IPS-15b (cell line): ENCODE measurements around the gene EDN1.

Experiments
- H3K27me3 ChIP-seq: one replicate; pipeline ENCODE4 v1.6.1; 2013; ENCODE audit warnings: low read length; ENCODE audit not compliant: control insufficient read depth, insufficient read depth
- H3K36me3 ChIP-seq: one replicate; pipeline ENCODE4 v1.6.1; 2013; ENCODE audit warnings: low read length; ENCODE audit not compliant: control insufficient read depth, insufficient read depth
- H3K4me1 ChIP-seq: one replicate; pipeline ENCODE4 v1.6.1; 2013; ENCODE audit warnings: mild to moderate bottlenecking, low read length; ENCODE audit not compliant: control insufficient read depth, insufficient read depth
- H3K4me3 ChIP-seq: one replicate; pipeline ENCODE4 v1.5.1; 2013; ENCODE audit warnings: low read depth, low read length
- H3K9ac ChIP-seq: one replicate; pipeline ENCODE4 v1.6.1; 2013; ENCODE audit warnings: low read depth, mild to moderate bottlenecking, low read length
- H3K9me3 ChIP-seq: one replicate; pipeline ENCODE4 v1.6.1; 2013; ENCODE audit warnings: mild to moderate bottlenecking, low read length; ENCODE audit not compliant: control insufficient read depth, insufficient read depth

Gene EDN1

DNA sequence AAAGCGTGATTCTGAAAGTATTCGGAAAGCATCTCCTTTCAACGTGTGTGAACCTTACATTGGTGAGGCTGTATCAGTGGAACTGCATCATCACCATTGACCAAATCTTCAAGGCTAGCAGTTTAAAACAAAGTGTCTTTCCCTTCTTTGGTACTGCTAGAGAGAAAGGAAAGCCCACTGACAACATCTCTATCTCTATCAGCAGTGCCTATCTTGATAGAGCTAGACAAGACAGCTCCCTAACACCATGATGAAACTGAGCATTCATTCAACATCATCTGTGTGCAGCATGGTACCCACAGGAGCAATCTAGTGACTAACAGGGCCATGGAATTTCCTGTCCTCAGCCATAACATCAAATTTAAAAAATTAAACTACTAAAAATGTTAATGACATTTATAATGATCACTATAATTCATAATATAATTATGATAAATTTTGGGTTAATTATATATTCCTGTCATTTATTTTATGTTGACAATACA, 31.5 kb upstream of the EDN1 start:
- H3K4me3 ChIP-seq = no peak overlapping the region
- no peaks in the 10 kb centered on the region for H3K27me3 ChIP-seq
- no peak overlapping the region for H3K9ac ChIP-seq
- no peaks in the 10 kb centered on the region for H3K4me1 ChIP-seq
- H3K9me3 ChIP-seq = no peaks in the 10 kb centered on the region
- H3K36me3 ChIP-seq = no peaks in the 10 kb centered on the region

DNA sequence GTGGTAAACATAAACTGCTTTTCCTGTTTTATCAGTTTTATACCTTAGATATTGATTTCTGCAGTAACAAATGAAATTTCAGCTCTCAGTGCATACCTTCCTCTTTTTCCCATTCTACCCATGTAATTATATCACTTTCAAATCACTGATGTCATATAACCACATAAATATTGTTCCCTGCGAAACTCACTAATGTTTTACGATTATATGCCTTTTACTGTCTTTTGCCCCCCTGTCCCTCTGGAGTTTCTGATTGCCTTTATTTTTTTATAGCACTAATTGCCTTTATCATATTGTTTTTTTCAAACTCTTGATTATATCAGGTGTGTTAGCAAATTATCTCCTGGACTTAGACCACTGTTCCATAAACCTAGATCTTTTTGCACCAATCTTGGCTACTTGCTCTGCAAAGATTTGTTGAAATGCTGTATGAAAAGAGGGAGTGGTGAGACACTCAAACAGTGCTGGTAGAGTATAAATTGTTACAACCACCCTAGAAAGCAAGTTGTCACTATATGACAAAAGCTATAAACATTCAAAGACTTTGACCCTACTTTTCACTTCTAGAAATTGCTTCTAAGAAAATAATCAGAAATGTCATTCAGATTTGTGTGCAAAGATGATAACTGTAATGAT, 29.6 kb upstream of the EDN1 start:
- Histone ChIP-seq H3K4me1 (no peaks in the 10 kb centered on the region), H3K9ac (no peak overlapping the region), H3K9me3 (no peaks in the 10 kb centered on the region), H3K4me3 (no peak overlapping the region), H3K36me3 (no peaks in the 10 kb centered on the region), H3K27me3 (no peaks in the 10 kb centered on the region)

DNA sequence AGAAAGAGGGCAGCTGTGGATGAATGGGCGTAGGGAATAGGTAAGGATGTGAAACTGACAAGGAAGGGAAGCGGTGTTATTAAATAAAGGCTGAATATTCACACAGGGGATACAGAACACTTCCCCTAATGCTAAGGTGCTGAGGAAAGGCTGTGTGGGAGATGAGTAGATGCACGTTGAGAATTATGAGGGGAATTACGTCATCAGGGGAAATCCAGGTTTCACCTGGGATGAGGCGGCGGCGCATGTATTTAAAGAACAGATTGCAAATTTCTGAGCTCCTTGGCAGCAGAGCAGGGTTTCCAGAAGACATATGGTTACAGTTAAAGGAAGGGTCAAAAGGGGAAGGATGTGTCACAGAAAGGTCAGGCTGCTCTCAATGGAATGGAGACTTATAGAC, 28.7 kb upstream of the EDN1 start:
- no peak overlapping the region for H3K9ac ChIP-seq
- H3K4me3 ChIP-seq = no peak overlapping the region
- H3K27me3 ChIP-seq = no peaks in the 10 kb centered on the region

DNA sequence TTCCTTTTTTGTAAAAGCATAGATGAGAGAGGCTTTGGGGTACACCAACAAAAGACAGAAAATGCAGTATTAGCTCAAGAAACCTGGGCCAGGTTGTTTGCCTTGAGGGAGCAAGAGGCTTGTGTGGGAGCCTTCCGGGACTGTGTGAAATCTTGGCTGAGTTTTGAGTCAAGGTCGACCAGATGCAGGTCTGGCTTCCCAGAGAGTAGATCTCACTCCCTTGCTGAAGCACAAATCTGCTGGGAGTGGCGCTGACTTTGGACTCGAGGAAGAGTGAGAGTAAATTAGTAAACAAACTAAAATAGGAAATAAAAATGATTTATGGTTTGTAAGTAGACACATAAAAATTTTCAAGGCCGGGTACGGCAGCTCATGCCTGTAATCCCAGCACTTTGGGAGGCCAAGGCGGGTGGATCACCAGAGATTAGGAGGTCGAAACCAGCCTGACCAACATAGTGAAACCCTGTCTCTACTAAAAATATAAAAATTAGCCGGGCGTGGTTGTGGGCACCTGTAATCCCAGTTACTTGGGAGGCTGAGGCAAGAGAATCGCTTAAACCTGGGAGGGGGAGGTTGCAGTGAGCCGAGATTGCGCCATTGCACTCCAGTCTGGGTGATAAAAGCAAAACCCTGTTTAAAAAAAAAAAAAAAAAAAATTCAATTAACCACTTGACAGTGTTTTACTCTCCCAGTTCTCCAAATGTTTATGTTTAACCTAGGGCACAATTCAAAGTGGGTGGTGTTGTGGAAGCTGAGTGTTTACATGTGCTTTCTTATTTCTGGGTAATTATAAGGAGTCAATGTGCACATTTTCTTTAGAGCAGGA, 27.7 kb upstream of the EDN1 start:
- Histone ChIP-seq H3K9ac (no peak overlapping the region), H3K9me3 (no peaks in the 10 kb centered on the region), H3K27me3 (no peaks in the 10 kb centered on the region), H3K4me3 (no peak overlapping the region), H3K36me3 (no peaks in the 10 kb centered on the region), H3K4me1 (no peaks in the 10 kb centered on the region)

More for the DNA sequence above, 28.7 kb upstream of the EDN1 start:
- Histone ChIP-seq H3K4me1 (no peaks in the 10 kb centered on the region), H3K9me3 (no peaks in the 10 kb centered on the region), H3K36me3 (no peaks in the 10 kb centered on the region)

DNA sequence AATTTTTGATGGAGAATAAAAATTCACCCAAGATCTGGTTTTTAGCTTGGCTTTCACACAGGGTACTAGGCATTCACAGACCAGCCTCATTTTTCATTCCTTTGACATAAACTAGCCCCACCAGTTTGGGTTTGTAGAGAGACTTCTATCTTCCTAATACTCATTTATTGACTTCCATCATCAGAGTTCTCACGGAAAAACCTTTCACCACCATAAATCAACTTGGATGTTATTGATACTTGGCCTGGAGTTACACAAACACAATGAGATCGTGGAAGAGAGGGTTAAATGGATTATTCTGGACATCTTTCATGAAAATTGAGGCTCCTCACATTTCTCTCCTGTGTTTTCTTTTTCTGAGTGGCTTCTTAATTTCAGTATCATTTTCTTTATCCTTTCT, 26.8 kb upstream of the EDN1 start:
- Histone ChIP-seq H3K36me3 (no peaks in the 10 kb centered on the region), H3K9ac (no peak overlapping the region), H3K27me3 (no peaks in the 10 kb centered on the region), H3K4me1 (no peaks in the 10 kb centered on the region), H3K9me3 (no peaks in the 10 kb centered on the region), H3K4me3 (no peak overlapping the region)

DNA sequence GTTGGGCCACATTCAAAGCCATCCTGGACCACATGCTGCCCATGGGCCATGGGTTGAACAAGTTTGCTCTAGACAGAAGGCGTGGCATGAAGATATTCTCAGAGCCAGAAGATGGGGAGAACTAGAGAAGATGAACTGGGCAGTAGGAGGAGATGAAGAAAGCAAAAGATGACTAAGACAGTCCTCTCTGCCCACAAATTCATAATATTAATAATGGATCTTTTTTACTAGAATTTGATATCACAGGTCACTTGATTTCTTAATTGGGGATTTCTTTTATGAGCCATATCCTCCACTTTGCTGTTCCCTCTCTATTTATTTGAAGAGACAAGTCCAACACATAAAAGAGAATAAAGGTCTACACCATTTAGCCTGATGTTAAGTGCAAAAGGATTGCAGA, 25.5 kb upstream of the EDN1 start:
- Histone ChIP-seq H3K4me3 (no peak overlapping the region), H3K4me1 (no peaks in the 10 kb centered on the region), H3K27me3 (no peaks in the 10 kb centered on the region), H3K36me3 (no peaks in the 10 kb centered on the region), H3K9me3 (no peaks in the 10 kb centered on the region), H3K9ac (no peak overlapping the region)

DNA sequence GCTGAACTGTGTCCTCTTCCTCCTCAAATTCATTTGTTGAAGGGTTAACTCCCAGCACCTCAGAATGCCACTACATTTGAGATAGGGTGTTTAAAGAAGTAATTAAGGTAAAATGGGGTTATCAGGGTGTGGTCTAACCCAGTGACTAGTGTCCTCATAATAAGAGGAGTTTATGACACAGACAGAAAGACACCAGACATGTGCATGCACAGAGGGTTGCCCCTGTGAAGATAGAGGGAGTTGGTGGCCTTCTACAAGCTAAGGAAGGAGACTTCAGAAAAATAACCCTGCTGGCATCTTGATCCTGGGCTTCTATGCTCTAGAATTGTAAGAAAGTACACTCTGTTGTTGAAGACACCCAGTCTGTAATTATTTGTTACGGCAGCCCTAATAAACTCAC, 24.9 kb upstream of the EDN1 start:
- Histone ChIP-seq H3K9me3 (no peaks in the 10 kb centered on the region), H3K9ac (no peak overlapping the region), H3K27me3 (no peaks in the 10 kb centered on the region), H3K4me3 (no peak overlapping the region), H3K36me3 (no peaks in the 10 kb centered on the region), H3K4me1 (no peaks in the 10 kb centered on the region)

DNA sequence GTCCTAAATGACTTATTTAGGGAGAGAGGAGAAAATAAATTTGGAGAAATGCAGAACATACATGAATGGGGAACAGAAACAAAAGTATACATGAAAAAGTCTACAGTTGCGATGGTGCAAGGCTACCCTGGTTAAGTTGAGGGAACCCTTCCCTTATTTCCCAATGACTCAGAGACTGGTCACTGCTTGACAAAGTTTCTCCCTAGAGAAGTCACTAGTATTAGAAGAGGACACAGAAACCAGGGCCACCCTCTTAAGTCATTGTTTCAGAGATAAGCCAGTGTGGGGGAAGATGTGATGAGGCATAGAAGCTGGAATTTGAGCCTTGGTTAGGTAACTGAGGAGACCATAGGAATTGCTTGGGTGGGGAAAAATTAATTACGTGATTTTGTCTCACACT, 24.4 kb upstream of the EDN1 start:
- no peaks in the 10 kb centered on the region for H3K27me3 ChIP-seq
- H3K4me3 ChIP-seq = no peak overlapping the region
- H3K4me1 ChIP-seq = no peaks in the 10 kb centered on the region
- no peaks in the 10 kb centered on the region for H3K36me3 ChIP-seq
- no peaks in the 10 kb centered on the region for H3K9me3 ChIP-seq
- H3K9ac ChIP-seq = no peak overlapping the region

DNA sequence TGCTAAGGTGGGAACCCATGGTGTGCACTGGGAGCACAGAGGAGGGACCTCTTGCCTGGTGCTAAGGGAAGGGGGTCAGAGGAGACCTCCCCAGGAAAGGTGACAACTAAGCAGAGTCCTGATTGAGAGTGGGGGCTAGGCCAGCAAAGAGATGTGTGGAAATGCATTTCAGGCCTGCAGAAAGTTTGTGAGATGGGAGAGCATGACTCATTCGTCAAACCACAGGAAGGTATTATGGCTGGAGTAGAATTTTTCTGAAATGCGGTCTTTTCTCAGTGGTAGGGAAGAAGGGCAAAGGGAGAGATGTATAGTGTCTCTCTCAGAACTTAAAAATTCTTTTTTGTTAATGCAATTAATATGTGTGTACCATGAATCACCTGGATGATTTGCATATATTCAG, 23.6 kb upstream of the EDN1 start:
- Histone ChIP-seq H3K36me3 (no peaks in the 10 kb centered on the region), H3K27me3 (no peaks in the 10 kb centered on the region), H3K9me3 (no peaks in the 10 kb centered on the region), H3K4me3 (no peak overlapping the region), H3K9ac (no peak overlapping the region), H3K4me1 (no peaks in the 10 kb centered on the region)

DNA sequence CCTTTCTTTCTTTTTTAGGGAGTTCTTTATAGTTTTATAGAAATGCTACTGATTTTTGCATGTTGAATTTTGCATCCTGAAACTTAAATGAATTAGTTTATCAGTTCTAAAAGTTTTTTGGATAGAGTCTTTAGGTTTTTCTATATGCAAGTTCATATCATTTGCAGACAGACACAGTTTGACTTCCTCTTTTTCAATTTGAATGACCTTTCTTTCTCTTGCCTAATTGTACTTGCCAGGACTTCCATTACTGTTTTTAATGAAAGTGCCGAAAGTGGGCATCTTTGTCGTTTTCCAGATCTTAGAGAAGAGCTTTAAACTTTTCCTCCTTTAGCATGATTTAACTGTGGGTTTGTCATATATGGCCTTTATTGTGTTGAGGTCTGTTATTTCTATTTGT, 21.1 kb upstream of the EDN1 start:
- Histone ChIP-seq H3K36me3 (no peaks in the 10 kb centered on the region), H3K27me3 (no peaks in the 10 kb centered on the region), H3K9ac (no peak overlapping the region), H3K9me3 (no peaks in the 10 kb centered on the region), H3K4me3 (no peak overlapping the region), H3K4me1 (no peaks in the 10 kb centered on the region)

DNA sequence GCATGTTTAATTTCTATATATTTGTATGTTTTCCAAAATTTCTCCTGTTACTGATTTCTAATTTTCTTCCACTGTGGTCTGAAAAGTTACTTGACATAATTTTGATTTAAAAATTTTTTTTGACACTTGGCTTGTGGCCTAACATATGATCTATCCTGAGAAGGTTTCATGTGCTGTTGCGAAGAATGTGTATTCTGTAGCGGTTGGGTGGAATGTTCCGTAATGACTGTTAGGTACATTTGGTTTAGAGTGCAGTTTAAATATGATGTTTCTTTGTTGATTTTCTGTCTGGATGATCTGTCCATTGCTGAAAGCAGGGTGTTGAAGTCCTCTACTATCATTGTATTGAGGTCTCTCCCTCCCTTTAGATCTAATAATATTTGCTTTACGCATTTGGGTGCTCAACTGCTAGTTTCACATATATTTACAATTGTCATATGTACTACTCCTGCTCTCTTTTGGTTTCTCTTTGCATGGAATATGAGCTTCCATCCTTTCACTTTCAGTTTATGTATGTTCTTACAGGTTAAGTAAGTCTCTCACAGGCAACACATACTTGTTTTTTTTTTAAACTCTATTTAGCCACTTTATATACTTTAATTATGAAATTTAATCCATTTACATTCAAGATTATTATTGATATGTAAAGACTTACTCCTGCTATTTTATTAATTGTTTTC, 19.5 kb upstream of the EDN1 start:
- Histone ChIP-seq H3K4me1 (no peaks in the 10 kb centered on the region), H3K9me3 (no peaks in the 10 kb centered on the region), H3K4me3 (no peak overlapping the region), H3K9ac (no peak overlapping the region), H3K27me3 (no peaks in the 10 kb centered on the region), H3K36me3 (no peaks in the 10 kb centered on the region)

DNA sequence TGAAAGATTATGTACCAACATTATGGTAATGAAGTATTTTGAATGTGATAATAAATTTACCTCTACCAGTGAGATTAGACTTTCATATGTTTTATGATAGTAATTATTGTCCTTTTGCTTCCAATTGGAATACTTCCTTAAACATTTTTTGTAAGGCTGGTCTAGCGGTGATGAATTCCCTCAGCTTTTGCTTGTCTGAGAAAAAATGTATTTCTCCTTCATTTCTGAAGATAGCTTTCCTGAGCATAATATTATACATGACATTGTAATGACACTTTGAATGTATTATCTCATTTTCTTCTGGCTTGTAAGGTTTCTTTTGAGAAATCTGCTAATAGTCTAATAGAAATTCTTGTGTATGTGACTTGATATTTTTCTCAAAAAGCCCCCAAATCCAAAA, 18.6 kb upstream of the EDN1 start:
- Histone ChIP-seq H3K9ac (no peak overlapping the region), H3K4me3 (no peak overlapping the region), H3K4me1 (no peaks in the 10 kb centered on the region), H3K9me3 (no peaks in the 10 kb centered on the region), H3K27me3 (no peaks in the 10 kb centered on the region), H3K36me3 (no peaks in the 10 kb centered on the region)
